ENCODE data around the gene DACT3. TPM values are rescaled to one million over a fixed set of nuclear protein-coding genes. Genes with fewer than 3 reads are reported as not detected.
A peak's percentile ranks its signal among the peaks of the same experiment; 100 is the strongest.

Gene DACT3
- total RNA-seq, 1 donor from 2014 or later: 13.8 TPM

GRCh38 chr19:46634656-46635218 lies 26.2 kb downstream of the DACT3 start:
- no peaks in the 10 kb centered on the region for H3K36me3 ChIP-seq
- intact Hi-C loops (cut with DNase I): no loop called here
- peak overlapping the region; percentile 38 to 39 for H3K4me3 ChIP-seq
- H3K4me1 ChIP-seq: peaks cover 58% of the 10 kb centered on the region
- TF ChIP-seq POLR2A (IDR thresholded peaks at IDR 0.05) (no peak), CTCF (IDR thresholded peaks at IDR 0.05) (no peak)
- H3K27ac ChIP-seq: no peak overlapping the region
- no peaks in the 10 kb centered on the region for H3K27me3 ChIP-seq
- no peaks in the 10 kb centered on the region for H3K9me3 ChIP-seq
- no peak for DNase-seq (ENCODE audit: extremely low spot score in 2 of 2)

GRCh38 chr19:46634045-46634655 lies 26.8 kb downstream of the DACT3 start:
- Histone ChIP-seq H3K4me1 (peaks cover 52% of the 10 kb centered on the region), H3K27me3 (no peaks in the 10 kb centered on the region), H3K36me3 (no peaks in the 10 kb centered on the region), H3K27ac (no peak overlapping the region), H3K4me3 (peak overlapping the region; percentile 38 to 40), H3K9me3 (no peaks in the 10 kb centered on the region)
- TF ChIP-seq CTCF (IDR thresholded peaks at IDR 0.05): no peak
- TF ChIP-seq POLR2A (IDR thresholded peaks at IDR 0.05): peak in 1 of 2 donors; percentile 10
- peak in 1 of 2 donors; percentile 53 for TF ChIP-seq POLR2AphosphoS5 (IDR thresholded peaks at IDR 0.05; ENCODE audit: insufficient read depth in 1 of 2, low read depth in 1 of 2)
- intact Hi-C loops (cut with DNase I): no loop called here
- DNase-seq (ENCODE audit: extremely low spot score in 2 of 2): no peak

GRCh38 chr19:46633130-46633529 lies 27.9 kb downstream of the DACT3 start:
- H3K9me3 ChIP-seq: no peaks in the 10 kb centered on the region
- DNase-seq (ENCODE audit: extremely low spot score in 2 of 2): no peak
- peaks cover 42% of the 10 kb centered on the region for H3K4me1 ChIP-seq
- H3K27me3 ChIP-seq: no peaks in the 10 kb centered on the region
- TF ChIP-seq POLR2AphosphoS5 (IDR thresholded peaks at IDR 0.05; ENCODE audit: insufficient read depth in 1 of 2, low read depth in 1 of 2) (no peak), POLR2A (IDR thresholded peaks at IDR 0.05) (no peak), CTCF (IDR thresholded peaks at IDR 0.05) (no peak)
- intact Hi-C loops (cut with DNase I): no loop called here
- H3K4me3 ChIP-seq: peak overlapping the region in 1 of 2 donors; percentile 40
- H3K36me3 ChIP-seq: no peaks in the 10 kb centered on the region
- no peak overlapping the region for H3K27ac ChIP-seq

- intact Hi-C loops (cut with DNase I): no loop called here
- TF ChIP-seq POLR2A (IDR thresholded peaks at IDR 0.05): no peak
- TF ChIP-seq POLR2AphosphoS5 (IDR thresholded peaks at IDR 0.05; ENCODE audit: insufficient read depth in 1 of 2, low read depth in 1 of 2): peak in 1 of 2 donors; percentile 36
- DNase-seq (ENCODE audit: extremely low spot score in 2 of 2): no peak
- H3K9me3 ChIP-seq: no peaks in the 10 kb centered on the region
- no peaks in the 10 kb centered on the region for H3K36me3 ChIP-seq
- H3K27ac ChIP-seq: no peak overlapping the region
- peaks cover 39% of the 10 kb centered on the region for H3K4me1 ChIP-seq
- H3K27me3 ChIP-seq: no peaks in the 10 kb centered on the region
- H3K4me3 ChIP-seq: no peak overlapping the region
These were observed 29.5 kb downstream of the DACT3 start for GRCh38 chr19:46631481-46631880.

- peaks cover 36% of the 10 kb centered on the region for H3K4me1 ChIP-seq
- DNase-seq (ENCODE audit: extremely low spot score in 2 of 2): no peak
- no peaks in the 10 kb centered on the region for H3K36me3 ChIP-seq
- H3K27me3 ChIP-seq: no peaks in the 10 kb centered on the region
- no peak overlapping the region for H3K27ac ChIP-seq
- no peak for TF ChIP-seq CTCF (IDR thresholded peaks at IDR 0.05)
- TF ChIP-seq POLR2A (IDR thresholded peaks at IDR 0.05): no peak
- no peak for TF ChIP-seq POLR2AphosphoS5 (IDR thresholded peaks at IDR 0.05; ENCODE audit: insufficient read depth in 1 of 2, low read depth in 1 of 2)
- intact Hi-C loops (cut with DNase I): no loop called here
- no peaks in the 10 kb centered on the region for H3K9me3 ChIP-seq
- no peak overlapping the region for H3K4me3 ChIP-seq
These were observed 30.3 kb downstream of the DACT3 start for GRCh38 chr19:46630586-46631205.
